SK-N-SH (cell line): ENCODE results near the gene UGCG. TPM values are rescaled to one million over a fixed set of nuclear protein-coding genes. Genes with fewer than 3 reads are reported as not detected.

Experiments
- CTCF ChIA-PET: fragments of 300-600, 350-600 bp; formaldehyde crosslinking; extraction: SDS; loops from one replicate; lab custom pipeline; 2021; lab: Yijun Ruan, JAX
- POLR2A ChIA-PET: fragments of 350-600 bp; sonication (Branson Sonifier 250); formaldehyde crosslinking; extraction: SDS; loops from one replicate; lab custom pipeline; 2020; ENCODE audit warnings: antibody characterized with exemption, inconsistent platforms; lab: Yijun Ruan, JAX
- DNase-seq: peaks from one replicate; pipeline ENCODE4 v3.0.0; 2012
- H2AFZ ChIP-seq: fragments of 200-600 bp; sonication (generic); 2 replicates; pipeline ENCODE4 v1.8.1; 2016; ENCODE audit warnings: antibody characterized with exemption, mild to moderate bottlenecking, low read depth
- H3F3A ChIP-seq: fragments of 200-600 bp; sonication (generic); replicated peaks from 2 replicates; pipeline ENCODE3; 2016; ENCODE audit warnings: antibody characterized with exemption, mild to moderate bottlenecking; ENCODE audit not compliant: insufficient read depth
- H3K27ac ChIP-seq, 2 experiments: fragments of 200-500 bp in 1 of 2; fragments of 200-600 bp in 1 of 2; sonication (Bioruptor generic) in 1 of 2; sonication (generic), shearing (Covaris generic) in 1 of 2; 2 replicates each; pipeline versions ENCODE4 v1.5.1 to v1.6.1; 2014 to 2016; ENCODE audit warnings: low read depth in 2 of 2, inconsistent platforms in 1 of 2, low read length in 1 of 2, mild to moderate bottlenecking in 1 of 2, mixed read lengths in 1 of 2
- H3K27me3 ChIP-seq: fragments of 200-600 bp; sonication (generic), shearing (Covaris generic); 2 replicates; pipeline ENCODE4 v1.6.1; 2016; ENCODE audit warnings: mixed run types; ENCODE audit not compliant: insufficient read depth
- H3K36me3 ChIP-seq, 2 experiments: fragments of 200-500 bp in 1 of 2; fragments of 200-600 bp in 1 of 2; sonication (Bioruptor generic) in 1 of 2; sonication (generic) in 1 of 2; replicated peaks in 1 of 2; 2 replicates each; pipeline versions ENCODE3 to v1.5.1; 2014 to 2016; ENCODE audit warnings: low read length in 1 of 2, mild to moderate bottlenecking in 1 of 2; ENCODE audit not compliant: insufficient read depth in 2 of 2, control insufficient read depth in 1 of 2
- H3K4me1 ChIP-seq, 2 experiments: fragments of 200-500 bp in 1 of 2; fragments of 200-600 bp in 1 of 2; sonication (Bioruptor generic) in 1 of 2; sonication (generic), shearing (Covaris generic) in 1 of 2; 2 replicates each; pipeline versions ENCODE4 v1.5.1 to v1.6.1; 2014 to 2016; ENCODE audit warnings: low read depth in 1 of 2, low read length in 1 of 2, mixed run types in 1 of 2; ENCODE audit not compliant: insufficient read depth in 2 of 2, control insufficient read depth in 1 of 2
- H3K4me2 ChIP-seq: fragments of 200-600 bp; sonication (generic), shearing (Covaris generic); 2 replicates; pipeline ENCODE4 v1.6.1; 2017; ENCODE audit warnings: mixed run types
- H3K4me3 ChIP-seq, 2 experiments: fragments of 200-500 bp in 1 of 2; fragments of 200-600 bp in 1 of 2; sonication (Bioruptor generic) in 1 of 2; sonication (generic), shearing (Covaris generic) in 1 of 2; 2 replicates each; pipeline versions ENCODE4 v1.5.1 to v1.8.1; 2014 to 2016; ENCODE audit warnings: low read depth in 2 of 2, inconsistent platforms in 1 of 2, low read length in 1 of 2, mild to moderate bottlenecking in 1 of 2, mixed read lengths in 1 of 2, moderate library complexity in 1 of 2
- H3K79me2 ChIP-seq: fragments of 200-600 bp; sonication (generic); 2 replicates; pipeline ENCODE4 v1.8.1; 2017; ENCODE audit warnings: mild to moderate bottlenecking; ENCODE audit not compliant: insufficient read depth
- H3K9ac ChIP-seq: fragments of 200-600 bp; sonication (generic); 2 replicates; pipeline ENCODE4 v1.6.1; 2017; ENCODE audit warnings: mixed run types
- H3K9me2 ChIP-seq: fragments of 200-600 bp; sonication (generic); 2 replicates; pipeline ENCODE4 v1.6.1; 2017; ENCODE audit warnings: mixed run types
- H3K9me3 ChIP-seq: fragments of 200-600 bp; sonication (generic); 2 replicates; pipeline ENCODE4 v1.6.1; 2017; ENCODE audit warnings: mixed run types, mild to moderate bottlenecking, moderate library complexity
- H4K20me1 ChIP-seq: fragments of 200-600 bp; sonication (generic); 2 replicates; pipeline ENCODE4 v1.6.1; 2017; ENCODE audit warnings: mild to moderate bottlenecking, mixed run types; ENCODE audit not compliant: insufficient read depth
- CHD2 ChIP-seq: fragments of 150-350 bp; IDR thresholded peaks from 2 replicates; pipeline ENCODE4 v1.6.1; 2018; ENCODE audit warnings: low read length; ENCODE audit not compliant: partially characterized antibody
- EZH2phosphoT487 ChIP-seq: fragments of 200-600 bp; sonication (generic); IDR thresholded peaks from 2 replicates; pipeline ENCODE4 v1.6.1; 2017; ENCODE audit warnings: low read depth, mixed run types, mild to moderate bottlenecking, antibody characterized with exemption, moderate library complexity, borderline replicate concordance
- FOXM1 ChIP-seq: IDR thresholded peaks from 2 replicates; pipeline ENCODE4 v1.4.0; 2012; ENCODE audit warnings: low read depth, mild to moderate bottlenecking
- GABPA ChIP-seq: IDR thresholded peaks from 2 replicates; pipeline ENCODE4 v1.4.0; 2012; ENCODE audit warnings: low read depth, mild to moderate bottlenecking
- MEF2A ChIP-seq: IDR thresholded peaks from 2 replicates; pipeline ENCODE4 v1.4.0; 2012; ENCODE audit warnings: low read depth, borderline replicate concordance
- RAD21 ChIP-seq: IDR thresholded peaks from 2 replicates; pipeline ENCODE4 v1.6.1; 2012; ENCODE audit warnings: mild to moderate bottlenecking, low read length
- RCOR1 ChIP-seq: fragments of 150-350 bp; IDR thresholded peaks from 2 replicates; pipeline ENCODE4 v1.6.1; 2017; ENCODE audit warnings: antibody characterized with exemption, low read length
- RFX5 ChIP-seq: IDR thresholded peaks from 2 replicates; pipeline ENCODE4 v1.6.1; 2012; ENCODE audit warnings: mild to moderate bottlenecking, improper control_type of control experiment, low read length
- TAF1 ChIP-seq: IDR thresholded peaks from 2 replicates; pipeline ENCODE4 v1.6.1; 2012; ENCODE audit warnings: low read depth, mild to moderate bottlenecking, low read length, moderate library complexity, borderline replicate concordance
- TCF12 ChIP-seq: IDR thresholded peaks from 2 replicates; pipeline ENCODE4 v1.4.0; 2012
- YY1 ChIP-seq: IDR thresholded peaks from 2 replicates; pipeline ENCODE4 v1.4.0; 2012; ENCODE audit warnings: low read depth, mild to moderate bottlenecking
- WGBS: methylation state at CpG from one replicate; pipeline ENCODE4 v1.1.6; 2017; ENCODE audit warnings: low lambda C conversion rate; 5-methylcytosine and 5-hydroxymethylcytosine counted together
- polyA plus RNA-seq, 3 experiments: library from polyadenylated mRNA; depleted of rRNA; stranded (reverse); fragments of >200 nt; gene quantifications; 2 replicates each; pipeline ENCODE4 v1.2.3, GENCODE V29; 2012
- TF ChIP-seq, protein P1 (sequence below): IDR thresholded peaks from 2 replicates; pipeline ENCODE4; 2012
- TF ChIP-seq, protein P2 (sequence below): fragments of 150-350 bp; IDR thresholded peaks from 2 replicates; pipeline ENCODE4 v1.6.1; 2016; ENCODE audit warnings: mild to moderate bottlenecking, low read depth, low read length
- TF ChIP-seq, protein P3 (sequence below): IDR thresholded peaks from 2 replicates; pipeline ENCODE4 v1.6.1; 2012; ENCODE audit warnings: mild to moderate bottlenecking, low read depth, low read length, moderate library complexity
- TF ChIP-seq, protein P4 (sequence below): fragments of 200-600 bp; sonication (generic); IDR thresholded peaks from 2 replicates; pipeline ENCODE4 v1.6.1; 2017; ENCODE audit warnings: antibody characterized with exemption, mild to moderate bottlenecking, moderate library complexity

The UGCG gene
- polyA plus RNA-seq, 1 of the 3 experiments (the other 2 are of a cell fraction) = 20.0 TPM

DNA sequence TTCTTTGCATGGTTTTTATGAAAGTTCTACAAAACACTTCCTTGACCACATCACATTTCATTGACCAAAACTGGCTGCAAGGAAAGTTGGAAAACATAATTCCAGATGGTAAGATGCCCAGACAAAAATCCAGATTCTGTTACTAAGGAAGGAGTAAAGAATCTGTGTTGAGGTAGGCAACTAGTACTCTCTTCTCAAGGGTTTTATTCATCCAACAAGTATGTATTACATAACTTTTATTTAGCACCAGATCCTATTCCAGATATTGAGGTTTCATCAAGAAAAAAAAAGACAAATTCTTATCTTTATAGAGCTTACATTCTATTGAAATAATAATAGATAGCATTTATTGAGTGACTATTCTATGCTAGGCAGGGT lies 43.2 kb upstream of the UGCG start:
- H3K9ac ChIP-seq = no peak overlapping the region
- no peak overlapping the region for H2AFZ ChIP-seq
- CTCF ChIA-PET = interaction anchor here (1.0 kb wide), 1 partner anchor 44 kb away, joined by 3 read pairs; no protein-coding TSS in a partner anchor
- H3K4me2 ChIP-seq = no peak overlapping the region
- no peaks in the 10 kb centered on the region for H3F3A ChIP-seq
- H3K27ac ChIP-seq = no peak overlapping the region
- POLR2A ChIA-PET = no interaction called here
- no peaks in the 10 kb centered on the region for H4K20me1 ChIP-seq
- no peaks in the 10 kb centered on the region for H3K36me3 ChIP-seq
- no peaks in the 10 kb centered on the region for H3K27me3 ChIP-seq
- no peak for DNase-seq
- H3K4me3 ChIP-seq = no peak overlapping the region
- TF ChIP-seq YY1 = no peak
- TF ChIP-seq, protein P1, sequence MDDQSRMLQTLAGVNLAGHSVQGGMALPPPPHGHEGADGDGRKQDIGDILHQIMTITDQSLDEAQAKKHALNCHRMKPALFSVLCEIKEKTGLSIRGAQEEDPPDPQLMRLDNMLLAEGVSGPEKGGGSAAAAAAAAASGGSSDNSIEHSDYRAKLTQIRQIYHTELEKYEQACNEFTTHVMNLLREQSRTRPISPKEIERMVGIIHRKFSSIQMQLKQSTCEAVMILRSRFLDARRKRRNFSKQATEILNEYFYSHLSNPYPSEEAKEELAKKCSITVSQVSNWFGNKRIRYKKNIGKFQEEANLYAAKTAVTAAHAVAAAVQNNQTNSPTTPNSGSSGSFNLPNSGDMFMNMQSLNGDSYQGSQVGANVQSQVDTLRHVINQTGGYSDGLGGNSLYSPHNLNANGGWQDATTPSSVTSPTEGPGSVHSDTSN = no peak
- TF ChIP-seq GABPA = no peak
- no peak for TF ChIP-seq CHD2
- no peak for TF ChIP-seq FOXM1
- no peak for TF ChIP-seq RCOR1
- TF ChIP-seq EZH2phosphoT487 = no peak
- TF ChIP-seq RFX5 = no peak
- H3K9me3 ChIP-seq = no peaks in the 10 kb centered on the region
- no peaks in the 10 kb centered on the region for H3K79me2 ChIP-seq
- no peaks in the 10 kb centered on the region; a peak in 1 of 4 replicates for H3K4me1 ChIP-seq
- no peaks in the 10 kb centered on the region for H3K9me2 ChIP-seq

DNA sequence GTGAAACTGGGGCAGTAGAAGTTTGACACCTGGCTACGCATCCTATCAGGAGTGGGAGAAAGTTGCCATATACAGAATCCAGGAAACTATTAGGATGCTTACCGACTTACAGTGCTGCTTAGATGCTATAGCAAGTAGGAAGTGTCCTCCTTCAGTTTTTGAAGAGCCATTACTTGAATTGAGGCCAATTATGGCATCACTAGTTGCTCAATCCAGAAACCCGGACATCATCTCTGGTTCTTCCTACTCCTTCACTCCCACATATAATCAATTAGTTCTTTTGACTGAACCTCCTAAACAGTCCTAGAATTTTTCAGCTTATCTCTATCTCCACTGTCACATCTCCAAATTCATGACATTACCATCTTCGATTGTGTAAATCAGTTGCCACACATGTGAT lies 41.8 kb upstream of the UGCG start:
- no peaks in the 10 kb centered on the region for H3K36me3 ChIP-seq
- CTCF ChIA-PET = no interaction called here
- no peak overlapping the region for H3K4me2 ChIP-seq
- H3K79me2 ChIP-seq = no peaks in the 10 kb centered on the region
- no peaks in the 10 kb centered on the region for H3F3A ChIP-seq
- H3K4me1 ChIP-seq = no peaks in the 10 kb centered on the region; a peak in 1 of 4 replicates
- DNase-seq = no peak
- H3K9me2 ChIP-seq = no peaks in the 10 kb centered on the region
- TF ChIP-seq, protein P2, sequence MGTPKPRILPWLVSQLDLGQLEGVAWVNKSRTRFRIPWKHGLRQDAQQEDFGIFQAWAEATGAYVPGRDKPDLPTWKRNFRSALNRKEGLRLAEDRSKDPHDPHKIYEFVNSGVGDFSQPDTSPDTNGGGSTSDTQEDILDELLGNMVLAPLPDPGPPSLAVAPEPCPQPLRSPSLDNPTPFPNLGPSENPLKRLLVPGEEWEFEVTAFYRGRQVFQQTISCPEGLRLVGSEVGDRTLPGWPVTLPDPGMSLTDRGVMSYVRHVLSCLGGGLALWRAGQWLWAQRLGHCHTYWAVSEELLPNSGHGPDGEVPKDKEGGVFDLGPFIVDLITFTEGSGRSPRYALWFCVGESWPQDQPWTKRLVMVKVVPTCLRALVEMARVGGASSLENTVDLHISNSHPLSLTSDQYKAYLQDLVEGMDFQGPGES = no peak
- TF ChIP-seq TAF1 (no peak), RFX5 (no peak), MEF2A (no peak), CHD2 (no peak), RAD21 (no peak), TCF12 (no peak)
- TF ChIP-seq, protein P3, sequence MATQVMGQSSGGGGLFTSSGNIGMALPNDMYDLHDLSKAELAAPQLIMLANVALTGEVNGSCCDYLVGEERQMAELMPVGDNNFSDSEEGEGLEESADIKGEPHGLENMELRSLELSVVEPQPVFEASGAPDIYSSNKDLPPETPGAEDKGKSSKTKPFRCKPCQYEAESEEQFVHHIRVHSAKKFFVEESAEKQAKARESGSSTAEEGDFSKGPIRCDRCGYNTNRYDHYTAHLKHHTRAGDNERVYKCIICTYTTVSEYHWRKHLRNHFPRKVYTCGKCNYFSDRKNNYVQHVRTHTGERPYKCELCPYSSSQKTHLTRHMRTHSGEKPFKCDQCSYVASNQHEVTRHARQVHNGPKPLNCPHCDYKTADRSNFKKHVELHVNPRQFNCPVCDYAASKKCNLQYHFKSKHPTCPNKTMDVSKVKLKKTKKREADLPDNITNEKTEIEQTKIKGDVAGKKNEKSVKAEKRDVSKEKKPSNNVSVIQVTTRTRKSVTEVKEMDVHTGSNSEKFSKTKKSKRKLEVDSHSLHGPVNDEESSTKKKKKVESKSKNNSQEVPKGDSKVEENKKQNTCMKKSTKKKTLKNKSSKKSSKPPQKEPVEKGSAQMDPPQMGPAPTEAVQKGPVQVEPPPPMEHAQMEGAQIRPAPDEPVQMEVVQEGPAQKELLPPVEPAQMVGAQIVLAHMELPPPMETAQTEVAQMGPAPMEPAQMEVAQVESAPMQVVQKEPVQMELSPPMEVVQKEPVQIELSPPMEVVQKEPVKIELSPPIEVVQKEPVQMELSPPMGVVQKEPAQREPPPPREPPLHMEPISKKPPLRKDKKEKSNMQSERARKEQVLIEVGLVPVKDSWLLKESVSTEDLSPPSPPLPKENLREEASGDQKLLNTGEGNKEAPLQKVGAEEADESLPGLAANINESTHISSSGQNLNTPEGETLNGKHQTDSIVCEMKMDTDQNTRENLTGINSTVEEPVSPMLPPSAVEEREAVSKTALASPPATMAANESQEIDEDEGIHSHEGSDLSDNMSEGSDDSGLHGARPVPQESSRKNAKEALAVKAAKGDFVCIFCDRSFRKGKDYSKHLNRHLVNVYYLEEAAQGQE = no peak
- TF ChIP-seq, protein P4, sequence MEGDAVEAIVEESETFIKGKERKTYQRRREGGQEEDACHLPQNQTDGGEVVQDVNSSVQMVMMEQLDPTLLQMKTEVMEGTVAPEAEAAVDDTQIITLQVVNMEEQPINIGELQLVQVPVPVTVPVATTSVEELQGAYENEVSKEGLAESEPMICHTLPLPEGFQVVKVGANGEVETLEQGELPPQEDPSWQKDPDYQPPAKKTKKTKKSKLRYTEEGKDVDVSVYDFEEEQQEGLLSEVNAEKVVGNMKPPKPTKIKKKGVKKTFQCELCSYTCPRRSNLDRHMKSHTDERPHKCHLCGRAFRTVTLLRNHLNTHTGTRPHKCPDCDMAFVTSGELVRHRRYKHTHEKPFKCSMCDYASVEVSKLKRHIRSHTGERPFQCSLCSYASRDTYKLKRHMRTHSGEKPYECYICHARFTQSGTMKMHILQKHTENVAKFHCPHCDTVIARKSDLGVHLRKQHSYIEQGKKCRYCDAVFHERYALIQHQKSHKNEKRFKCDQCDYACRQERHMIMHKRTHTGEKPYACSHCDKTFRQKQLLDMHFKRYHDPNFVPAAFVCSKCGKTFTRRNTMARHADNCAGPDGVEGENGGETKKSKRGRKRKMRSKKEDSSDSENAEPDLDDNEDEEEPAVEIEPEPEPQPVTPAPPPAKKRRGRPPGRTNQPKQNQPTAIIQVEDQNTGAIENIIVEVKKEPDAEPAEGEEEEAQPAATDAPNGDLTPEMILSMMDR = no peak
- TF ChIP-seq, all 33 proteins: peak for 0
- Histone ChIP-seq H3K9me3 (no peaks in the 10 kb centered on the region), H3K9ac (no peak overlapping the region), H4K20me1 (no peaks in the 10 kb centered on the region), H3K27ac (no peak overlapping the region), H2AFZ (no peak overlapping the region), H3K4me3 (no peak overlapping the region), H3K27me3 (no peaks in the 10 kb centered on the region)
- POLR2A ChIA-PET = no interaction called here
- 69% methylated on average over 4 of the region's 4 CpGs for WGBS
